Sigmoid colon (tissue), 4 donors: ENCODE results near the gene S100A13.

Source experiments
- EP300 ChIP-seq, 4 donors: sonication (generic); formaldehyde crosslinking; IDR thresholded peaks; one replicate each; pipeline ENCODE4 v1.6.1; 2017; ENCODE audit warnings: antibody characterized with exemption in 4 of 4
- POLR2A ChIP-seq, 2 donors: fragments of 450-650 bp; IDR thresholded peaks; one replicate each; pipeline ENCODE4 v1.6.1; 2016; ENCODE audit warnings: antibody characterized with exemption in 2 of 2, mild to moderate bottlenecking in 2 of 2, moderate library complexity in 2 of 2
- TF ChIP-seq, protein P1 (sequence below), 4 experiments: fragments of 450-650 bp in 3 of 4; fragments of 200-600 bp in 1 of 4; IDR thresholded peaks; one replicate each; pipeline ENCODE4 v1.5.1; 2016 to 2019; ENCODE audit warnings: antibody characterized with exemption in 4 of 4, mild to moderate bottlenecking in 3 of 4, moderate library complexity in 2 of 4

DNA sequence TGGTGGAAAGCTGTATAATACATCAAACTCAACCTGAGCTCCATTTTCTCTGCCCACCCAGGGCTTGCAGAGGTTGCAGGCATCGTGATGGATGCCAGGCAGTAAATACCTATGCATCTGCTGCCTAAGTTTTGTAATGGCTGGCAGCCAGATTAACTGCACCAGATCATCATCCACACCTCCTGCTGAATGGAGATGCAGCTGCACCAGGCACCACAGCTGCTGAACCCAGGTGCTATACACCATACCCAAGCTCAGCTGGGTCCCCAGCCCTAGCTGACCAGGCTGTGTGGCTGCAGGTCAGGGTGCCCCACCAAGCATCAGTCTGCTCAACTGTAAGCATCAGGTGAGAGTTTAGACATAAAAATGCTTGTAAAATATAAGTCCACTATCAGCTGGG lies 24.5 kb upstream of the S100A13 start:
- TF ChIP-seq, protein P1, sequence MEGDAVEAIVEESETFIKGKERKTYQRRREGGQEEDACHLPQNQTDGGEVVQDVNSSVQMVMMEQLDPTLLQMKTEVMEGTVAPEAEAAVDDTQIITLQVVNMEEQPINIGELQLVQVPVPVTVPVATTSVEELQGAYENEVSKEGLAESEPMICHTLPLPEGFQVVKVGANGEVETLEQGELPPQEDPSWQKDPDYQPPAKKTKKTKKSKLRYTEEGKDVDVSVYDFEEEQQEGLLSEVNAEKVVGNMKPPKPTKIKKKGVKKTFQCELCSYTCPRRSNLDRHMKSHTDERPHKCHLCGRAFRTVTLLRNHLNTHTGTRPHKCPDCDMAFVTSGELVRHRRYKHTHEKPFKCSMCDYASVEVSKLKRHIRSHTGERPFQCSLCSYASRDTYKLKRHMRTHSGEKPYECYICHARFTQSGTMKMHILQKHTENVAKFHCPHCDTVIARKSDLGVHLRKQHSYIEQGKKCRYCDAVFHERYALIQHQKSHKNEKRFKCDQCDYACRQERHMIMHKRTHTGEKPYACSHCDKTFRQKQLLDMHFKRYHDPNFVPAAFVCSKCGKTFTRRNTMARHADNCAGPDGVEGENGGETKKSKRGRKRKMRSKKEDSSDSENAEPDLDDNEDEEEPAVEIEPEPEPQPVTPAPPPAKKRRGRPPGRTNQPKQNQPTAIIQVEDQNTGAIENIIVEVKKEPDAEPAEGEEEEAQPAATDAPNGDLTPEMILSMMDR (IDR thresholded peaks at IDR 0.05), result no peak
- TF ChIP-seq EP300 (IDR thresholded peaks at IDR 0.05), result no peak
- TF ChIP-seq POLR2A (IDR thresholded peaks at IDR 0.05), result no peak
